ENCODE data around the gene LGR6. TPM values are rescaled to one million over a fixed set of nuclear protein-coding genes. Genes with fewer than 3 reads are reported as not detected.
A peak's percentile ranks its signal among the peaks of the same experiment; 100 is the strongest.

Gene LGR6
- total and polyA plus RNA-seq, 2 of the 8 experiments (the other 6 are each of a cell fraction or from before 2014, with no cell fraction given) = 0.50 to 1.0 TPM

DNA sequence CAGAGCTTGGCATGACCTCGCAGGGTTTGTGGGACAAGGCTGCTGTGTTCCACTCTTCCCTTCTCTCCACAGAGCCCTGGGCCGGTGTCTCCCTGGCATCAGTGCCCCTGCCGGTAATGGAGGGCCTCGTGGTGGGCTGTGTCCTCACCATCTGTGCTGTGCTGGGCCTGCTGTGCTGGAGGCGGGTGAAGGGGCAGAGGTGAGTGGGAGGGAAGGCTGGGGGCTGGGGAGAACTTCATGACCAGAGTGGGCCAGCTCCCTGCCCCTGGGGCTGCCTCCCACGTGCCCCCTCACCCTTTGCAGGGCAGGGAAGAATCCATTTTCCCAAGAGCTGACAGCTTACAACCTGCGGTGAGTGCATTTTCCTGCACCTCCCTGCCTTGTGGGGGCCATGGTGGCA is 12.0 kb upstream of the LGR6 start:
- Histone ChIP-seq H3K4ac (replicated peaks; ENCODE audit: insufficient read length, low read depth, low read length) (no peak overlapping the region), H3K9me3 (ENCODE audit: insufficient read depth in 2 of 2, low read depth in 1 of 2, low read length in 1 of 2) (no peaks in the 10 kb centered on the region), H3K4me3 (ENCODE audit: extremely low read depth in 1 of 4, insufficient read depth in 2 of 4, low read depth in 3 of 4, low read length in 4 of 4) (no peak overlapping the region), H4K91ac (replicated peaks; ENCODE audit: insufficient read length, low read length) (no peak overlapping the region), H2BK5ac (ENCODE audit: low read depth, low read length) (no peak overlapping the region), H4K5ac (ENCODE audit: insufficient read length, low read depth, low read length) (no peak overlapping the region), H2BK120ac (replicated peaks; ENCODE audit: low read depth, low read length) (no peak overlapping the region), H4K20me1 (replicated peaks in 1 of 2; ENCODE audit: control insufficient read depth in 1 of 2, insufficient read depth in 2 of 2, low read length in 2 of 2) (peaks cover 0 to 2% of the 10 kb centered on the region in 2 experiments), H3K23ac (ENCODE audit: insufficient read length) (no peak overlapping the region), H3K36me3 (ENCODE audit: control insufficient read depth in 2 of 4, insufficient read depth in 4 of 4, low read length in 3 of 4) (no peaks in the 10 kb centered on the region), H3K9ac (replicated peaks in 1 of 4; ENCODE audit: extremely low read depth in 1 of 4, low read depth in 3 of 4, low read length in 3 of 4) (no peak overlapping the region), H3K14ac (ENCODE audit: insufficient read length) (no peak overlapping the region), H3K18ac (ENCODE audit: extremely low read depth, low read length) (no peak overlapping the region), H3K4me2 (ENCODE audit: insufficient read depth in 1 of 2, low read depth in 2 of 2, low read length in 2 of 2) (no peak overlapping the region), H4K8ac (ENCODE audit: extremely low read depth, insufficient read depth, low read length) (peak overlapping the region; percentile 42; the same call in 1 of the 2 replicates), H2AFZ (ENCODE audit: low read length) (no peak overlapping the region), H3K27ac (ENCODE audit: low read depth, low read length) (no peak overlapping the region), H3K4me1 (replicated peaks in 1 of 4; ENCODE audit: control insufficient read depth in 3 of 4, insufficient read depth in 4 of 4, low read length in 3 of 4) (peaks cover 0 to 6% (median 4%) of the 10 kb centered on the region in 4 experiments; a peak in 5 of 7 replicates), H3K27me3 (replicated peaks in 1 of 4; ENCODE audit: control insufficient read depth in 3 of 4, extremely low read depth in 1 of 4, insufficient read depth in 3 of 4, low read length in 3 of 4) (no peaks in the 10 kb centered on the region; a peak in 3 of 7 replicates), H2BK15ac (ENCODE audit: low read length) (no peak overlapping the region), H2BK12ac (ENCODE audit: low read depth, low read length) (no peak overlapping the region), H3K23me2 (ENCODE audit: low read depth, low read length) (no peaks in the 10 kb centered on the region; the same call in 1 of the 2 replicates), H3K79me2 (ENCODE audit: control insufficient read depth in 1 of 2, insufficient read depth in 2 of 2, low read length in 2 of 2) (no peaks in the 10 kb centered on the region), H3K79me1 (ENCODE audit: low read depth, low read length) (no peaks in the 10 kb centered on the region), H2AK5ac (ENCODE audit: low read depth, low read length) (no peak overlapping the region), H2BK20ac (ENCODE audit: low read length) (no peak overlapping the region), H3K56ac (replicated peaks; ENCODE audit: insufficient read length, low read depth, low read length) (no peak overlapping the region)
- 87% methylated on average over 7 of the region's 7 CpGs; no CpG with 5 or more reads in 1 of the 2 experiments for WGBS, 2 experiments (ENCODE audit: extremely low coverage in 1 of 2, insufficient coverage in 1 of 2, insufficient read length in 1 of 2, insufficient replicate concordance in 2 of 2, low coverage in 1 of 2, low lambda C conversion rate in 2 of 2, missing lambda C conversion rate in 1 of 2)
- DNase-seq (ENCODE audit: low read depth in 1 of 2, low spot score in 2 of 2) (no peak), FAIRE-seq (no peak)
- CTCF ChIA-PET (ENCODE audit: partially characterized antibody) = interaction anchor here (1.0 to 7.1 kb wide), 10 partner anchors 13 to 182 kb away, joined by 3 to 52 read pairs (median 4); partner anchors contain the start of genes GPR37L1 and LGR6
- POLR2A ChIA-PET (ENCODE audit: partially characterized antibody) = interaction anchor here (1.2 kb wide), 1 partner anchor 27 kb away, joined by 3 read pairs; no protein-coding TSS in a partner anchor
- TF ChIP-seq CHD1 (IDR thresholded peaks at IDR 0.05; ENCODE audit: low read depth, low read length) = no peak
- no peak for TF ChIP-seq POU5F1 (IDR thresholded peaks at IDR 0.05; ENCODE audit: low read depth, low read length)
- no peak for TF ChIP-seq SRF (IDR thresholded peaks at IDR 0.05; ENCODE audit: low read depth, low read length)
- TF ChIP-seq SAP30 (IDR thresholded peaks at IDR 0.05; ENCODE audit: insufficient read depth, insufficient replicate concordance, low read length) = no peak
- TF ChIP-seq SIRT6 (IDR thresholded peaks at IDR 0.05; ENCODE audit: low read length) = no peak
- TF ChIP-seq, protein P1, sequence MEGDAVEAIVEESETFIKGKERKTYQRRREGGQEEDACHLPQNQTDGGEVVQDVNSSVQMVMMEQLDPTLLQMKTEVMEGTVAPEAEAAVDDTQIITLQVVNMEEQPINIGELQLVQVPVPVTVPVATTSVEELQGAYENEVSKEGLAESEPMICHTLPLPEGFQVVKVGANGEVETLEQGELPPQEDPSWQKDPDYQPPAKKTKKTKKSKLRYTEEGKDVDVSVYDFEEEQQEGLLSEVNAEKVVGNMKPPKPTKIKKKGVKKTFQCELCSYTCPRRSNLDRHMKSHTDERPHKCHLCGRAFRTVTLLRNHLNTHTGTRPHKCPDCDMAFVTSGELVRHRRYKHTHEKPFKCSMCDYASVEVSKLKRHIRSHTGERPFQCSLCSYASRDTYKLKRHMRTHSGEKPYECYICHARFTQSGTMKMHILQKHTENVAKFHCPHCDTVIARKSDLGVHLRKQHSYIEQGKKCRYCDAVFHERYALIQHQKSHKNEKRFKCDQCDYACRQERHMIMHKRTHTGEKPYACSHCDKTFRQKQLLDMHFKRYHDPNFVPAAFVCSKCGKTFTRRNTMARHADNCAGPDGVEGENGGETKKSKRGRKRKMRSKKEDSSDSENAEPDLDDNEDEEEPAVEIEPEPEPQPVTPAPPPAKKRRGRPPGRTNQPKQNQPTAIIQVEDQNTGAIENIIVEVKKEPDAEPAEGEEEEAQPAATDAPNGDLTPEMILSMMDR (IDR thresholded peaks at IDR 0.05; ENCODE audit: control extremely low read depth in 1 of 3, insufficient read depth in 1 of 3, low read depth in 1 of 3, low read length in 3 of 3) = no peak
- TF ChIP-seq JUND (IDR thresholded peaks at IDR 0.05; ENCODE audit: low read length) = no peak
- TF ChIP-seq JUN (IDR thresholded peaks at IDR 0.05; ENCODE audit: low read depth, low read length) = no peak
- TF ChIP-seq FOSL1 (IDR thresholded peaks at IDR 0.05; ENCODE audit: insufficient read depth, low read depth, low read length) = no peak
- no peak for TF ChIP-seq SP2 (IDR thresholded peaks at IDR 0.05; ENCODE audit: low read length)
- no peak for TF ChIP-seq TAF1 (IDR thresholded peaks at IDR 0.05; ENCODE audit: low read depth, low read length)
- no peak for TF ChIP-seq TAF7 (optimal IDR thresholded peaks at IDR 0.05; ENCODE audit: borderline replicate concordance, low read depth, low read length)
